ENCODE measurements around the gene COL6A2. TPM values are rescaled to one million over a fixed set of nuclear protein-coding genes. Genes with fewer than 3 reads are reported as not detected.

Gene COL6A2
- polyA plus RNA-seq, 2 of the 4 experiments (the other 2 are of a cell fraction): 2.3 to 13.1 TPM

- ATAC-seq (peak; percentile 24 to 25; a peak in 2 of 6 replicates), FAIRE-seq (no peak), DNase-seq (ENCODE audit: low read depth in 1 of 2, low spot score in 1 of 2) (no peak)
- H3K27ac ChIP-seq: no peak overlapping the region
- no peaks in the 10 kb centered on the region for H3K9me3 ChIP-seq
- H3K4me1 ChIP-seq: 0 out of 3 replicates have a peak, but pooled peaks cover 4% of the 10 kb centered on the region
- H3K4me3 ChIP-seq: no peak overlapping the region
- no peak for TF ChIP-seq RAD21 (conservative IDR thresholded peaks at IDR 0.05 in 1 of 2, IDR thresholded peaks at IDR 0.05 in 1 of 2)
- TF ChIP-seq ESRRA (IDR thresholded peaks at IDR 0.05; ENCODE audit: borderline replicate concordance, low read length): no peak
- no peak for TF ChIP-seq EHF (CRISPR knock-in tag; IDR thresholded peaks at IDR 0.05)
- TF ChIP-seq JUN (IDR thresholded peaks at IDR 0.05): no peak
- no peak for TF ChIP-seq PBX3 (IDR thresholded peaks at IDR 0.05)
- no peak for TF ChIP-seq HMGXB4 (CRISPR knock-in tag; IDR thresholded peaks at IDR 0.05; ENCODE audit: borderline replicate concordance)
- no peak for TF ChIP-seq E2F6 (IDR thresholded peaks at IDR 0.05; ENCODE audit: borderline replicate concordance, low read depth)
- no peak for TF ChIP-seq CBX8 (IDR thresholded peaks at IDR 0.05)
- TF ChIP-seq EHMT2 (IDR thresholded peaks at IDR 0.05; ENCODE audit: low read depth): no peak
- CTCF ChIA-PET: interaction anchor here (1.0 to 1.9 kb wide), 5 partner anchors 10 to 190 kb away, joined by 3 to 9 read pairs (median 4); no protein-coding TSS in a partner anchor
- 95% methylated on average over 4 of the region's 32 CpGs for WGBS (ENCODE audit: missing lambda C conversion rate)
- no peak overlapping the region for H3K4me2 ChIP-seq
- POLR2A ChIA-PET: no interaction called here
Observed at GRCh38 chr21:46159841-46160656, 62.1 kb downstream of the COL6A2 start.

GRCh38 chr21:46160657-46160906, 62.7 kb downstream of the COL6A2 start:
- Histone ChIP-seq H3K27ac (no peak overlapping the region), H3K9me3 (no peaks in the 10 kb centered on the region), H3K4me2 (no peak overlapping the region), H3K4me1 (0 out of 3 replicates have a peak, but pooled peaks cover 4% of the 10 kb centered on the region), H3K4me3 (no peak overlapping the region)
- ATAC-seq (no peak), DNase-seq (ENCODE audit: low read depth in 1 of 2, low spot score in 1 of 2) (no peak), FAIRE-seq (no peak)
- POLR2A ChIA-PET: no interaction called here
- CTCF ChIA-PET: interaction anchor here (1.2 to 1.9 kb wide), 2 partner anchors 15 to 17 kb away, joined by 4 to 9 read pairs; no protein-coding TSS in a partner anchor
- TF ChIP-seq TP53 (CRISPR knock-in tag; IDR thresholded peaks at IDR 0.05) (no peak), RNF2 (IDR thresholded peaks at IDR 0.05; ENCODE audit: borderline replicate concordance, low read depth) (no peak), USF2 (IDR thresholded peaks at IDR 0.05) (no peak), MAFK (IDR thresholded peaks at IDR 0.05; ENCODE audit: partially characterized antibody) (no peak), MAX (IDR thresholded peaks at IDR 0.05) (no peak), EHMT2 (IDR thresholded peaks at IDR 0.05; ENCODE audit: low read depth) (no peak), RFX5 (IDR thresholded peaks at IDR 0.05) (no peak), POLR2AphosphoS2 (conservative IDR thresholded peaks at IDR 0.05; ENCODE audit: low read length) (no peak), PHF8 (IDR thresholded peaks at IDR 0.05; ENCODE audit: borderline replicate concordance, low read depth) (no peak), ZSCAN20 (CRISPR knock-in tag; IDR thresholded peaks at IDR 0.05) (no peak), NPAS2 (CRISPR knock-in tag; IDR thresholded peaks at IDR 0.05; ENCODE audit: borderline replicate concordance) (no peak), SMC3 (IDR thresholded peaks at IDR 0.05) (no peak), CBX2 (IDR thresholded peaks at IDR 0.05; ENCODE audit: borderline replicate concordance, low read depth) (no peak), POLR2A (IDR thresholded peaks at IDR 0.05; ENCODE audit: low read length) (no peak), RCOR1 (IDR thresholded peaks at IDR 0.05; ENCODE audit: low read depth, low read length) (no peak), HDAC2 (IDR thresholded peaks at IDR 0.05) (no peak), HOXA7 (CRISPR knock-in tag; IDR thresholded peaks at IDR 0.05) (no peak)
- WGBS (ENCODE audit: missing lambda C conversion rate): no CpG with 5 or more reads among the region's 22 CpGs

Measured in A549 (cell line).